GM23338 (cell line): ENCODE measurements around the gene PLEKHO1. TPM values are rescaled to one million over a fixed set of nuclear protein-coding genes. Genes with fewer than 3 reads are reported as not detected.
A peak's percentile ranks its signal among the peaks of the same experiment; 100 is the strongest.

Experiments
- ATAC-seq: fragments of 200-7000 bp; cut with Tn5 transposase; 3 replicates; pipeline ENCODE4 v1.9.1; 2020
- DNase-seq: peaks from one replicate; pipeline ENCODE4 v3.0.0-alpha.2; 2015; ENCODE audit warnings: low spot score
- H2AFZ ChIP-seq: fragments of 200-600 bp; sonication (generic); 2 replicates; pipeline ENCODE4 v1.8.0; 2016; ENCODE audit warnings: antibody characterized with exemption, mild to moderate bottlenecking, moderate library complexity
- H3F3A ChIP-seq: fragments of 200-600 bp; sonication (generic); replicated peaks from 2 replicates; pipeline ENCODE4 v1.8.0; 2017; ENCODE audit warnings: antibody characterized with exemption, mixed run types, low read depth
- H3K27ac ChIP-seq: fragments of 200-600 bp; sonication (generic); 2 replicates; pipeline ENCODE4 v1.6.1; 2016; ENCODE audit warnings: low read depth
- H3K27me3 ChIP-seq: fragments of 200-600 bp; sonication (generic); 2 replicates; pipeline ENCODE4 v1.8.0; 2016; ENCODE audit warnings: mild to moderate bottlenecking, mixed run types, moderate library complexity; ENCODE audit not compliant: insufficient read depth
- H3K36me3 ChIP-seq: fragments of 200-600 bp; sonication (generic); 2 replicates; pipeline ENCODE4 v1.8.0; 2016; ENCODE audit warnings: mild to moderate bottlenecking; ENCODE audit not compliant: insufficient read depth
- H3K4me1 ChIP-seq: fragments of 200-600 bp; sonication (generic); 2 replicates; pipeline ENCODE4 v1.8.0; 2016; ENCODE audit warnings: mild to moderate bottlenecking, moderate library complexity; ENCODE audit not compliant: insufficient read depth
- H3K4me2 ChIP-seq: fragments of 200-600 bp; sonication (generic); 2 replicates; pipeline ENCODE4 v1.7.1; 2017; ENCODE audit warnings: mixed run types
- H3K4me3 ChIP-seq: fragments of 200-600 bp; sonication (generic); 2 replicates; pipeline ENCODE4 v1.6.1; 2016; ENCODE audit warnings: mixed run types
- H3K79me2 ChIP-seq: fragments of 200-600 bp; sonication (generic); replicated peaks from 2 replicates; pipeline ENCODE4 v1.8.0; 2017; ENCODE audit warnings: mild to moderate bottlenecking; ENCODE audit not compliant: insufficient read depth
- H3K9me2 ChIP-seq: fragments of 200-600 bp; sonication (generic); 2 replicates; pipeline ENCODE4 v1.8.0; 2017; ENCODE audit not compliant: insufficient read depth
- H4K20me1 ChIP-seq: fragments of 200-600 bp; sonication (generic); replicated peaks from 2 replicates; pipeline ENCODE4 v1.8.0; 2017; ENCODE audit warnings: mild to moderate bottlenecking; ENCODE audit not compliant: insufficient read depth
- H3K27ac Mint-ChIP-seq: 2 replicates; pipeline ENCODE4 v1.8.0; 2020; ENCODE audit warnings: inconsistent platforms, mild to moderate bottlenecking, moderate library complexity, mixed read lengths
- H3K27me3 Mint-ChIP-seq: 3 replicates; pipeline ENCODE4 v1.8.0; 2022; ENCODE audit warnings: low read depth, mild to moderate bottlenecking, moderate library complexity, mixed read lengths, inconsistent platforms; ENCODE audit not compliant: insufficient read depth, poor library complexity
- H3K36me3 Mint-ChIP-seq: 3 replicates; pipeline ENCODE4 v1.8.0; 2021; ENCODE audit warnings: low read depth, mild to moderate bottlenecking, inconsistent platforms, moderate library complexity, mixed read lengths
- H3K4me1 Mint-ChIP-seq: 3 replicates; pipeline ENCODE4 v1.8.0; 2020; ENCODE audit warnings: mild to moderate bottlenecking, inconsistent platforms, mixed read lengths
- H3K4me3 Mint-ChIP-seq: 3 replicates; pipeline ENCODE4 v1.8.0; 2021; ENCODE audit warnings: moderate library complexity, mild to moderate bottlenecking, inconsistent platforms, mixed read lengths
- H3K9me3 Mint-ChIP-seq: 3 replicates; pipeline ENCODE4 v1.8.0; 2020; ENCODE audit warnings: moderate library complexity, mild to moderate bottlenecking, inconsistent platforms, mixed read lengths
- EZH2 ChIP-seq: fragments of 200-600 bp; sonication (generic); IDR thresholded peaks from one replicate; pipeline ENCODE4 v1.8.0; 2017; ENCODE audit warnings: antibody characterized with exemption, mild to moderate bottlenecking, low read depth; ENCODE audit not compliant: unreplicated experiment
- EZH2phosphoT487 ChIP-seq: fragments of 200-600 bp; sonication (generic); IDR thresholded peaks from one replicate; pipeline ENCODE4 v1.8.1; 2018; ENCODE audit warnings: antibody characterized with exemption; ENCODE audit not compliant: unreplicated experiment
- JUNB ChIP-seq: IDR thresholded peaks from one replicate; pipeline ENCODE4 v1.6.1; 2016; ENCODE audit warnings: antibody characterized with exemption; ENCODE audit not compliant: unreplicated experiment
- POLR2AphosphoS5 ChIP-seq: IDR thresholded peaks from 2 replicates; pipeline ENCODE4 v1.6.1; 2016; ENCODE audit warnings: antibody characterized with exemption, low read depth
- STAT1 ChIP-seq: IDR thresholded peaks from one replicate; pipeline ENCODE4 v1.6.1; 2016; ENCODE audit warnings: antibody characterized with exemption; ENCODE audit not compliant: unreplicated experiment
- ZNF114 ChIP-seq: fragments of 250-450 bp; sonication (Bioruptor Pico); IDR thresholded peaks from 2 replicates; pipeline ENCODE4 v1.5.0; 2020; ENCODE audit warnings: mild to moderate bottlenecking, moderate library complexity
- ZNF331 ChIP-seq: fragments of 250-450 bp; sonication (Bioruptor Pico); IDR thresholded peaks from 2 replicates; pipeline ENCODE4 v1.5.0; 2020; ENCODE audit warnings: low read depth, mild to moderate bottlenecking, moderate library complexity
- polyA plus RNA-seq: library from polyadenylated mRNA; unstranded; fragments of >200 nt; fragmentation: Nextera tagmentation; extraction: Ambion mirVana; gene quantifications from 2 replicates; pipeline ENCODE4 v1.2.1, GENCODE V29; 2016
- total RNA-seq: library from RNA; depleted of rRNA; stranded (reverse); fragments of >200 nt; shearing (Covaris generic); gene quantifications from 2 replicates; pipeline ENCODE4 v1.2.3, GENCODE V29; 2014
- TF ChIP-seq, protein P1 (sequence below): IDR thresholded peaks from 2 replicates; pipeline ENCODE4 v1.6.1; 2016; ENCODE audit warnings: antibody characterized with exemption
- TF ChIP-seq, protein P2 (sequence below): fragments of 250-450 bp; sonication (Bioruptor Pico); IDR thresholded peaks from 2 replicates; pipeline ENCODE4 v1.5.0; 2020; ENCODE audit warnings: mild to moderate bottlenecking, moderate library complexity
- TF ChIP-seq, protein P3 (sequence below), 2 experiments: fragments of 200-600 bp in 1 of 2; sonication (generic) in 1 of 2; conservative IDR thresholded peaks; 2 replicates each; pipeline versions ENCODE4 v1.5.1 to v1.6.1; 2016 to 2017; ENCODE audit warnings: antibody characterized with exemption in 2 of 2, low read depth in 2 of 2, mild to moderate bottlenecking in 2 of 2, moderate library complexity in 1 of 2

Gene PLEKHO1
- total and polyA plus RNA-seq, 2 experiments from 2014 or later, result 34.3 to 36.7 TPM

DNA sequence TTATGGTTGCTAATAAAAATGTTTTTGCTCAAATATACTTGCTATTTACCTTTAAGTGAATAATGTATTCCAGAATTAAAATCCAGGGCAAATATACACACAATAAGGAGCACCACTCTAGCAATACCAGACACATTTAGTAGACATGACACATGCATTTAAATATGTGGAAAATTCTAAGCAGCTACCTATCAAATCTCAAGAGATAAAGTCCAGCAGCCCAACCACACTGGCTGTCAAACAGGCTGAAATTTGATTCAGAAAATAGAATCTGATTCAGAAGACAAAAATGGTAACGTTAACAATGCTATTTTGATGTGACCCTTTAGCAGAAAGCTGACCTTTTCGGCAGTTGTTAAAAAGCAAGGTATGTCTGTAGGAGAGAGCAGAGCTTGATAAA, 42.3 kb downstream of the PLEKHO1 start:
- Histone ChIP-seq H3K79me2 (no peaks in the 10 kb centered on the region), H3K36me3 (no peaks in the 10 kb centered on the region), H3F3A (no peaks in the 10 kb centered on the region), H3K27ac (no peak overlapping the region), H3K4me2 (no peak overlapping the region), H4K20me1 (no peaks in the 10 kb centered on the region), H2AFZ (no peak overlapping the region), H3K9me2 (no peaks in the 10 kb centered on the region), H3K27me3 (no peaks in the 10 kb centered on the region), H3K4me3 (no peak overlapping the region), H3K4me1 (no peaks in the 10 kb centered on the region; the same call in 1 of the 2 replicates)
- Mint-ChIP-seq H3K27ac (no peak overlapping the region), H3K9me3 (peaks cover 12% of the 10 kb centered on the region; the same call in 2 of the 3 replicates), H3K4me1 (peaks cover 12% of the 10 kb centered on the region), H3K27me3 (peaks cover 8% of the 10 kb centered on the region), H3K36me3 (peaks cover 8% of the 10 kb centered on the region; the same call in 1 of the 3 replicates), H3K4me3 (no peak overlapping the region)
- DNase-seq, result no peak
- ATAC-seq, result no peak
- no peak for TF ChIP-seq EZH2

DNA sequence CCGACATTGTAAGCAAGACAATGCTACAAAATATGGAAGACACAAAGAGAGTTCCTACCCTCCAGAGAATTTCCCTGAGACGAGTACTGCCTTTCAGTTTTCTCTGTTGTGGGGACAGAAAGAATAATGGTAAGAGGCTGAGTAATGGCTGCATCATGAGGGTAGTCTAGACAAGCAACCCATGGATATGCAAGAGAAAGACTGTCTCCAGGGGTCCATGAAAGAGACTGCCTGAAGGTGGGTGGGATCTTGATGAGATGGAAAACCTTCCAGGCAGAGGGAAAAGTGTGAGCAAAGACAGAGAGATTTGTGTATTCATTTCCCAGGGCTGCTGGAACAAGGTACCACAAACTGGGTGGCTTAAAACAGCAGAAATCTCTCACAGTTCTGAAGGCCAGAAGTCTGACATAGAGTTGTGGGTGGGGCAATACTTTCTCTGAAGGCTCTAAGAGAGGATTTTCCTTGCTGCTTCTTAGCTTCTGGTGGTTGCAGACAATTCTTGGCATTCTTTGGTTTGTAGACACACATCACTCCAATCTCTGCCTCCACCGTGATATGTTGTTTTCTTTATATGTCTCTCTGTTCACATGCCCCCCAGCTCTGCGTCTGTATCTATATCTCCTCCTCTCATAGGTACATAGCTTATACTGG, 44.8 kb downstream of the PLEKHO1 start:
- Histone ChIP-seq H3K36me3 (no peaks in the 10 kb centered on the region), H3F3A (no peaks in the 10 kb centered on the region), H4K20me1 (no peaks in the 10 kb centered on the region), H3K4me1 (no peaks in the 10 kb centered on the region; the same call in 1 of the 2 replicates), H3K79me2 (no peaks in the 10 kb centered on the region), H3K27me3 (no peaks in the 10 kb centered on the region), H3K4me2 (0 out of 2 replicates have a peak overlapping the region, but pooled peaks have one; percentile 26), H2AFZ (peak overlapping the region; percentile 73; the same call in 1 of the 2 replicates), H3K9me2 (no peaks in the 10 kb centered on the region), H3K27ac (no peak overlapping the region), H3K4me3 (no peak overlapping the region)
- Mint-ChIP-seq H3K36me3 (peaks cover 8% of the 10 kb centered on the region; the same call in 1 of the 3 replicates), H3K4me1 (peaks cover 12% of the 10 kb centered on the region), H3K9me3 (peaks cover 12% of the 10 kb centered on the region; the same call in 2 of the 3 replicates), H3K27ac (no peak overlapping the region), H3K27me3 (peaks cover 5% of the 10 kb centered on the region), H3K4me3 (no peak overlapping the region; the same call in 2 of the 3 replicates)
- no peak for DNase-seq
- ATAC-seq, result peak; percentile 70
- TF ChIP-seq JUNB (no peak), ZNF331 (CRISPR knock-in tag) (no peak), ZNF114 (no peak), EZH2phosphoT487 (no peak), STAT1 (no peak), EZH2 (no peak), POLR2AphosphoS5 (no peak)
- TF ChIP-seq, protein P1, sequence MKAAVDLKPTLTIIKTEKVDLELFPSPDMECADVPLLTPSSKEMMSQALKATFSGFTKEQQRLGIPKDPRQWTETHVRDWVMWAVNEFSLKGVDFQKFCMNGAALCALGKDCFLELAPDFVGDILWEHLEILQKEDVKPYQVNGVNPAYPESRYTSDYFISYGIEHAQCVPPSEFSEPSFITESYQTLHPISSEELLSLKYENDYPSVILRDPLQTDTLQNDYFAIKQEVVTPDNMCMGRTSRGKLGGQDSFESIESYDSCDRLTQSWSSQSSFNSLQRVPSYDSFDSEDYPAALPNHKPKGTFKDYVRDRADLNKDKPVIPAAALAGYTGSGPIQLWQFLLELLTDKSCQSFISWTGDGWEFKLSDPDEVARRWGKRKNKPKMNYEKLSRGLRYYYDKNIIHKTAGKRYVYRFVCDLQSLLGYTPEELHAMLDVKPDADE, result no peak
- TF ChIP-seq, protein P2, sequence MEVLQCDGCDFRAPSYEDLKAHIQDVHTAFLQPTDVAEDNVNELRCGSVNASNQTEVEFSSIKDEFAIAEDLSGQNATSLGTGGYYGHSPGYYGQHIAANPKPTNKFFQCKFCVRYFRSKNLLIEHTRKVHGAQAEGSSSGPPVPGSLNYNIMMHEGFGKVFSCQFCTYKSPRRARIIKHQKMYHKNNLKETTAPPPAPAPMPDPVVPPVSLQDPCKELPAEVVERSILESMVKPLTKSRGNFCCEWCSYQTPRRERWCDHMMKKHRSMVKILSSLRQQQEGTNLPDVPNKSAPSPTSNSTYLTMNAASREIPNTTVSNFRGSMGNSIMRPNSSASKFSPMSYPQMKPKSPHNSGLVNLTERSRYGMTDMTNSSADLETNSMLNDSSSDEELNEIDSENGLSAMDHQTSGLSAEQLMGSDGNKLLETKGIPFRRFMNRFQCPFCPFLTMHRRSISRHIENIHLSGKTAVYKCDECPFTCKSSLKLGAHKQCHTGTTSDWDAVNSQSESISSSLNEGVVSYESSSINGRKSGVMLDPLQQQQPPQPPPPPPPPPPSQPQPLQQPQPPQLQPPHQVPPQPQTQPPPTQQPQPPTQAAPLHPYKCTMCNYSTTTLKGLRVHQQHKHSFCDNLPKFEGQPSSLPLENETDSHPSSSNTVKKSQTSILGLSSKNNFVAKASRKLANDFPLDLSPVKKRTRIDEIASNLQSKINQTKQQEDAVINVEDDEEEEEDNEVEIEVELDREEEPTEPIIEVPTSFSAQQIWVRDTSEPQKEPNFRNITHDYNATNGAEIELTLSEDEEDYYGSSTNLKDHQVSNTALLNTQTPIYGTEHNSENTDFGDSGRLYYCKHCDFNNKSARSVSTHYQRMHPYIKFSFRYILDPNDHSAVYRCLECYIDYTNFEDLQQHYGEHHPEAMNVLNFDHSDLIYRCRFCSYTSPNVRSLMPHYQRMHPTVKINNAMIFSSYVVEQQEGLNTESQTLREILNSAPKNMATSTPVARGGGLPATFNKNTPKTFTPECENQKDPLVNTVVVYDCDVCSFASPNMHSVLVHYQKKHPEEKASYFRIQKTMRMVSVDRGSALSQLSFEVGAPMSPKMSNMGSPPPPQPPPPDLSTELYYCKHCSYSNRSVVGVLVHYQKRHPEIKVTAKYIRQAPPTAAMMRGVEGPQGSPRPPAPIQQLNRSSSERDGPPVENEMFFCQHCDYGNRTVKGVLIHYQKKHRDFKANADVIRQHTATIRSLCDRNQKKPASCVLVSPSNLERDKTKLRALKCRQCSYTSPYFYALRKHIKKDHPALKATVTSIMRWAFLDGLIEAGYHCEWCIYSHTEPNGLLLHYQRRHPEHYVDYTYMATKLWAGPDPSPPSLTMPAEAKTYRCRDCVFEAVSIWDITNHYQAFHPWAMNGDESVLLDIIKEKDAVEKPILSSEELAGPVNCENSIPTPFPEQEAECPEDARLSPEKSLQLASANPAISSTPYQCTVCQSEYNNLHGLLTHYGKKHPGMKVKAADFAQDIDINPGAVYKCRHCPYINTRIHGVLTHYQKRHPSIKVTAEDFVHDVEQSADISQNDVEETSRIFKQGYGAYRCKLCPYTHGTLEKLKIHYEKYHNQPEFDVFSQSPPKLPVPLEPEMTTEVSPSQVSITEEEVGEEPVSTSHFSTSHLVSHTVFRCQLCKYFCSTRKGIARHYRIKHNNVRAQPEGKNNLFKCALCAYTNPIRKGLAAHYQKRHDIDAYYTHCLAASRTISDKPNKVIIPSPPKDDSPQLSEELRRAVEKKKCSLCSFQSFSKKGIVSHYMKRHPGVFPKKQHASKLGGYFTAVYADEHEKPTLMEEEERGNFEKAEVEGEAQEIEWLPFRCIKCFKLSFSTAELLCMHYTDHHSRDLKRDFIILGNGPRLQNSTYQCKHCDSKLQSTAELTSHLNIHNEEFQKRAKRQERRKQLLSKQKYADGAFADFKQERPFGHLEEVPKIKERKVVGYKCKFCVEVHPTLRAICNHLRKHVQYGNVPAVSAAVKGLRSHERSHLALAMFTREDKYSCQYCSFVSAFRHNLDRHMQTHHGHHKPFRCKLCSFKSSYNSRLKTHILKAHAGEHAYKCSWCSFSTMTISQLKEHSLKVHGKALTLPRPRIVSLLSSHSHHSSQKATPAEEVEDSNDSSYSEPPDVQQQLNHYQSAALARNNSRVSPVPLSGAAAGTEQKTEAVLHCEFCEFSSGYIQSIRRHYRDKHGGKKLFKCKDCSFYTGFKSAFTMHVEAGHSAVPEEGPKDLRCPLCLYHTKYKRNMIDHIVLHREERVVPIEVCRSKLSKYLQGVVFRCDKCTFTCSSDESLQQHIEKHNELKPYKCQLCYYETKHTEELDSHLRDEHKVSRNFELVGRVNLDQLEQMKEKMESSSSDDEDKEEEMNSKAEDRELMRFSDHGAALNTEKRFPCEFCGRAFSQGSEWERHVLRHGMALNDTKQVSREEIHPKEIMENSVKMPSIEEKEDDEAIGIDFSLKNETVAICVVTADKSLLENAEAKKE, result no peak
- TF ChIP-seq, protein P3, sequence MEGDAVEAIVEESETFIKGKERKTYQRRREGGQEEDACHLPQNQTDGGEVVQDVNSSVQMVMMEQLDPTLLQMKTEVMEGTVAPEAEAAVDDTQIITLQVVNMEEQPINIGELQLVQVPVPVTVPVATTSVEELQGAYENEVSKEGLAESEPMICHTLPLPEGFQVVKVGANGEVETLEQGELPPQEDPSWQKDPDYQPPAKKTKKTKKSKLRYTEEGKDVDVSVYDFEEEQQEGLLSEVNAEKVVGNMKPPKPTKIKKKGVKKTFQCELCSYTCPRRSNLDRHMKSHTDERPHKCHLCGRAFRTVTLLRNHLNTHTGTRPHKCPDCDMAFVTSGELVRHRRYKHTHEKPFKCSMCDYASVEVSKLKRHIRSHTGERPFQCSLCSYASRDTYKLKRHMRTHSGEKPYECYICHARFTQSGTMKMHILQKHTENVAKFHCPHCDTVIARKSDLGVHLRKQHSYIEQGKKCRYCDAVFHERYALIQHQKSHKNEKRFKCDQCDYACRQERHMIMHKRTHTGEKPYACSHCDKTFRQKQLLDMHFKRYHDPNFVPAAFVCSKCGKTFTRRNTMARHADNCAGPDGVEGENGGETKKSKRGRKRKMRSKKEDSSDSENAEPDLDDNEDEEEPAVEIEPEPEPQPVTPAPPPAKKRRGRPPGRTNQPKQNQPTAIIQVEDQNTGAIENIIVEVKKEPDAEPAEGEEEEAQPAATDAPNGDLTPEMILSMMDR (conservative IDR thresholded peaks at IDR 0.05; ENCODE audit: low read depth in 2 of 2), result no peak
